GM23248 (cell line): ENCODE results near the gene SSNA1. TPM values are rescaled to one million over a fixed set of nuclear protein-coding genes. Genes with fewer than 3 reads are reported as not detected.

Experiments
- DNase-seq: peaks from one replicate; pipeline ENCODE4 v3.0.0-alpha.2; 2015
- H2AFZ ChIP-seq: fragments of 200-600 bp; sonication (generic); 2 replicates; pipeline ENCODE4 v1.6.1; 2016; ENCODE audit warnings: antibody characterized with exemption
- H3F3A ChIP-seq: fragments of 200-600 bp; sonication (generic); 2 replicates; pipeline ENCODE4 v1.6.1; 2016; ENCODE audit warnings: mild to moderate bottlenecking, antibody characterized with exemption, mixed run types; ENCODE audit not compliant: insufficient read depth
- H3K27ac ChIP-seq: fragments of 200-600 bp; sonication (generic); 2 replicates; pipeline ENCODE4 v1.5.1; 2016; ENCODE audit warnings: mild to moderate bottlenecking
- H3K27me3 ChIP-seq: fragments of 200-600 bp; sonication (generic); replicated peaks from 2 replicates; pipeline ENCODE4 v1.6.1; 2016; ENCODE audit warnings: mild to moderate bottlenecking; ENCODE audit not compliant: insufficient read depth
- H3K36me3 ChIP-seq: fragments of 200-600 bp; sonication (generic); 2 replicates; pipeline ENCODE4 v1.6.1; 2016; ENCODE audit warnings: low read depth, mild to moderate bottlenecking
- H3K4me1 ChIP-seq: fragments of 200-600 bp; sonication (generic); 2 replicates; pipeline ENCODE4 v1.6.1; 2016; ENCODE audit warnings: mild to moderate bottlenecking; ENCODE audit not compliant: insufficient read depth
- H3K4me2 ChIP-seq: fragments of 200-600 bp; sonication (generic); one replicate; pipeline ENCODE4 v1.6.1; 2016; ENCODE audit warnings: mild to moderate bottlenecking; ENCODE audit not compliant: unreplicated experiment
- H3K4me3 ChIP-seq: fragments of 200-600 bp; sonication (generic); 2 replicates; pipeline ENCODE4 v1.5.1; 2016; ENCODE audit warnings: mild to moderate bottlenecking
- H3K79me2 ChIP-seq: fragments of 200-600 bp; sonication (generic); 2 replicates; pipeline ENCODE4 v1.6.1; 2016; ENCODE audit warnings: mild to moderate bottlenecking; ENCODE audit not compliant: insufficient read depth
- H3K9ac ChIP-seq: fragments of 200-600 bp; sonication (generic); 2 replicates; pipeline ENCODE4 v1.6.1; 2016; ENCODE audit warnings: mild to moderate bottlenecking
- H3K9me2 ChIP-seq: fragments of 200-600 bp; sonication (generic); 2 replicates; pipeline ENCODE4 v1.6.1; 2016; ENCODE audit warnings: mixed run types, mild to moderate bottlenecking, moderate library complexity; ENCODE audit not compliant: insufficient read depth
- H3K9me3 ChIP-seq: fragments of 200-600 bp; sonication (generic); one replicate; pipeline ENCODE4 v1.6.1; 2017; ENCODE audit warnings: low read depth
- H4K20me1 ChIP-seq: fragments of 200-600 bp; sonication (generic); 2 replicates; pipeline ENCODE4 v1.6.0; 2016; ENCODE audit not compliant: insufficient read depth
- EZH2 ChIP-seq: fragments of 200-600 bp; sonication (generic); IDR thresholded peaks from 2 replicates; pipeline ENCODE4 v1.6.1; 2018; ENCODE audit warnings: antibody characterized with exemption, mild to moderate bottlenecking; ENCODE audit not compliant: insufficient read depth, poor library complexity, severe bottlenecking
- EZH2phosphoT487 ChIP-seq: fragments of 200-600 bp; sonication (generic); IDR thresholded peaks from 2 replicates; pipeline ENCODE4 v1.6.1; 2018; ENCODE audit warnings: antibody characterized with exemption, moderate library complexity, mild to moderate bottlenecking, low read depth; ENCODE audit not compliant: insufficient read depth
- WGBS, 2 experiments: methylation state at CpG; one replicate each; pipeline ENCODE4 v1.1.6; 2015 to 2017; ENCODE audit warnings: low lambda C conversion rate in 2 of 2, low coverage in 1 of 2; ENCODE audit errors: missing lambda C conversion rate in 2 of 2; 5-methylcytosine and 5-hydroxymethylcytosine counted together
- in situ Hi-C: fragments of 300-500 bp; cut with MboI; formaldehyde crosslinking; loops from 2 replicates; pipeline ENCODE4 v1.15.0; 2020
- polyA plus RNA-seq: library from polyadenylated mRNA; unstranded; fragments of >200 nt; fragmentation: Nextera tagmentation; extraction: Ambion mirVana; gene quantifications from 2 replicates; pipeline ENCODE4 v1.2.1, GENCODE V29; 2016
- total RNA-seq: library from RNA; depleted of rRNA; stranded (reverse); fragments of >200 nt; shearing (Covaris generic); gene quantifications from 2 replicates; pipeline ENCODE4 v1.2.3, GENCODE V29; 2014

Gene SSNA1
- total and polyA plus RNA-seq, 2 experiments from 2014 or later, result 93.1 to 105 TPM

DNA sequence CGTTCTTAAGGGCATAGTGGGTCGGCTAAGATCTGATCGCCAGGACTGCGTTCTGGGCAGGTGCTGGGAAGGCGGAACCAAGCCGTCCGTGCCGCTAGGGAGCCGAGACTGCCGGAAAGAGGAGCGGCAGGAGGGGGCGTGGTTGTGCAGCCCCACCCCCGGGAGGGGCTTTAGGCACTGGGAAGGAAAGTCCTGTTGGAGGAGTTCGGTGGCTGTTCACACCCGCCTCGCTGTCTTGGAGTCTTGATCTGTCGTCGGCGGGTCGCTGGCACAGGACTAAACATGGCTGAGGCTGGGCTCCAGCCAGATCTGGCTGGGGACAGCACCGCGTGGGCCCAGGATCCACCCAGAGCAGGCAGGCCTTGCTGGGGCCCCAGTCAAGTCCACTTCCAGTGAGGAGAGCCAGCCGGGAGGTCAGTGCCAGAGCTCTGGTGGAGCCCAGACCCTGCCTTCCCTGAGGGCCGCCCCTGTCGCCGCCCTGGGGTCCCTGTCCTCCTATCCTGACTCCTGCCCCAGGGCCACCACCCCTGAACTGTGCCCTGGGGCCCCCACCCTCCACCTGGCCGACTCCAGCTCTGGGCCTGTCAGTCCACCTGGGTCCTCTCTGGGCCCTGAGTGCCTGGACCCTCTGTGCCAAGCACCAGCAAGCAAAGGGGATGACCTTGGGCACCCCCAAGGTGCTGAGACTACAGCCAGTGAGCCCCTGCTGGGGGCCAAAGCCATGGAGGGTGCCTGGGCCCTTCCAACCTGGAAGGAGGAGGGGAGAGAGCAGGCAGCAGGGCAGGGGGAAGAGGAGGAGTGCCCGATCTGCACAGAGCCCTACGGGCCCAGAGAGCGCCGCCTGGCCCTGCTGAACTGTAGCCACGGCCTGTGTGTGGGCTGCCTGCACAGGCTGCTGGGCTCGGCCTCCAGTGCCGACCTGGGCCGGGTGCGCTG, 29.1 kb downstream of the SSNA1 start:
- 29 to 38% methylated on average over 32 to 34 of the region's 36 CpGs for WGBS, 2 experiments
- Histone ChIP-seq H3K79me2 (no peaks in the 10 kb centered on the region), H3K9ac (peak overlapping the region; percentile 17; the same call in 1 of the 2 replicates), H3K9me2 (no peaks in the 10 kb centered on the region), H3K36me3 (no peaks in the 10 kb centered on the region), H2AFZ (no peak overlapping the region), H4K20me1 (no peaks in the 10 kb centered on the region), H3K4me2 (peak overlapping the region; percentile 65), H3F3A (no peaks in the 10 kb centered on the region), H3K27ac (no peak overlapping the region), H3K4me3 (peak overlapping the region; percentile 46), H3K27me3 (no peaks in the 10 kb centered on the region), H3K9me3 (no peaks in the 10 kb centered on the region), H3K4me1 (peaks cover 13% of the 10 kb centered on the region)
- TF ChIP-seq EZH2, result no peak
- no peak for TF ChIP-seq EZH2phosphoT487
- peak; percentile 67 for DNase-seq
- in situ Hi-C loops, result loop anchor here (10.0 kb wide), 1 partner anchor 93 kb away; no protein-coding TSS in a partner anchor

DNA sequence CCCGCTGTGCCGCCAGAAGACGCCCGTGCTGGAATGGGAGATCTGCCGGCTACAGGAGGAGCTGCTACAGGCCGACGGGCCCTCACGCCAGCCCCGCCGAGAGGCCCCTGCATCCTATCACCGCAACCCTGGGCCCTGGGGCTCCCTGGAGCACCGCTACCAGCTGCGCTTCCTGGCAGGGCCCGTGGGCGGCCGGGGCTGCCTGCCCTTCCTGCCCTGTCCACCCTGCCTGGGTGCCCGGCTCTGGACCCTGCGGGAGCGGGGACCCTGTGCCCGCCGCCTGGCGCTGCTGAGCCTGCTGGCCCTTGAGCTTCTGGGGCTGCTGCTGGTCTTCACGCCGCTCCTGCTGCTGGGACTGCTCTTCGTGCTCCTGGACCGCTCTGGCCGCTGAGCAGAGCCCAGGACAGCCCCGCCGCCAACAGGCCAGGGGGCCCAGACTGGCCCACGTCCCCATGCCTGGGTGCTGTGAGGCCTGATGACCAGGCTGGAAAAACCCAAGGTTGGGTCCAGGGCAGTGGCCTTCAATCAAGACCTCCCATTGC, 29.8 kb downstream of the SSNA1 start:
- Histone ChIP-seq H3K9me3 (no peaks in the 10 kb centered on the region), H3K79me2 (no peaks in the 10 kb centered on the region), H3K27me3 (no peaks in the 10 kb centered on the region), H4K20me1 (no peaks in the 10 kb centered on the region), H3K4me2 (no peak overlapping the region), H3K9ac (no peak overlapping the region), H3K4me1 (peaks cover 13% of the 10 kb centered on the region), H3K36me3 (no peaks in the 10 kb centered on the region), H3K27ac (no peak overlapping the region), H3K4me3 (no peak overlapping the region), H3K9me2 (no peaks in the 10 kb centered on the region), H2AFZ (no peak overlapping the region), H3F3A (no peaks in the 10 kb centered on the region)
- in situ Hi-C loops, result loop anchor here (10.0 kb wide), 1 partner anchor 93 kb away; no protein-coding TSS in a partner anchor
- TF ChIP-seq EZH2phosphoT487 (no peak), EZH2 (no peak)
- WGBS, 2 experiments, result 85 to 89% methylated on average over 23 to 28 of the region's 30 CpGs
- DNase-seq, result no peak

DNA sequence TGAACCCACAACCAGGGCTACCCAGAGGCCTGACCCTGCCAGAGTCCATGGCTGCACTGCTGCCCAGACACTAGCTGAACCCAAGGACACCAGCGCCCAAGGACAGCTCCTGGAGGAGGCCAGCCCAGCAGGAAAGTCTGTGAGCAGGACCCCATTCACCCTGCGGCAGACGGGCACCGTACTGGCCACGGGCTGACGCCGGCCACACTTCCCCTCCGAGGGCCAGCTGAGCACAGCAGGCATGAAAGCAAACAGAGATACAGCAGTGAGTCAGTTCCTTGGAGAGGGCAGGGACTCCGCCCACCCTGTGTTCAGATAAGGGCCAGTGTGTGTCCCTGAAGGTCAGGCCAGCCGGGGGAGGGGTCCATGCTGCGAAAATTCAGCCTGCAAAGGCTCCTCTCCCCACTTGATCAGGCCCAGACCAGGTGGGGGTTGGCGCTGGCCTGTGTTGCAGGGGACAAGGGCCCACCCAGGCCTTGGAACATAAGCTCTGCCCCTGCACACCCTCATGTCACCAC, 30.3 kb downstream of the SSNA1 start:
- Histone ChIP-seq H3K4me1 (peaks cover 13% of the 10 kb centered on the region), H3K4me3 (no peak overlapping the region), H3K36me3 (no peaks in the 10 kb centered on the region), H3K9ac (no peak overlapping the region), H3K79me2 (no peaks in the 10 kb centered on the region), H2AFZ (no peak overlapping the region), H3K9me3 (no peaks in the 10 kb centered on the region), H3K4me2 (no peak overlapping the region), H4K20me1 (no peaks in the 10 kb centered on the region), H3F3A (no peaks in the 10 kb centered on the region), H3K27me3 (no peaks in the 10 kb centered on the region), H3K27ac (no peak overlapping the region), H3K9me2 (no peaks in the 10 kb centered on the region)
- TF ChIP-seq EZH2, result no peak
- DNase-seq, result peak; percentile 53
- in situ Hi-C loops, result loop anchor here (10.0 kb wide), 1 partner anchor 94 kb away; no protein-coding TSS in a partner anchor
- 75 to 85% methylated on average over 12 of the region's 12 CpGs for WGBS, 2 experiments

DNA sequence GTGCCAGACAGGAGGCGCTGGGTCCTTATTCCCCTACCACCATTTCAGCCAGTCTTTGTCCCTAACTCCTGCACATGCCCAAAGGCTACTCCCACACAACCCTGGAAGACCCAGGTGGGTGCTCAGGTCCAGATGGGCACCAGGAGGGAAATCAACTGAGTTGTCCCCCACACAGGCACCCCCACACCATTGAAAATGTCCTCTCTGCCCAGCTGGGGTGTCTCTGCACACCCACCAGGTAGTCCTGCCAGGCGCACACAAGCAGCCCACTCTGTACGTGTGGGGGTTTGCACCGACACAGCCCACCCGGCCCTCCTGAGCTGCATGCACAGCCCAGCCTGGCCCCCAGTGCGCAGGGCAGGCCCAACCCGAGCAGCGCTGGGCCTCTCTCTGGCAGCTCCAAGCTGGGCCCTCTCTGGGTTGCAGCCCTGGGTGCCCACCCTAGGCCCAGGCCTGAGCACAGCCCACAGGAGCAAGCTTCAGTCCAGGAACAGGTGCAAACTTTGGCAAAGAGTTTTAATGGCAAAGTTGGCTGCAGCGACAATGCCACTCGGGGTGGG, 31.4 kb downstream of the SSNA1 start:
- H3K9me2 ChIP-seq, result no peaks in the 10 kb centered on the region
- no peak overlapping the region for H3K9ac ChIP-seq
- H3K9me3 ChIP-seq, result no peaks in the 10 kb centered on the region
- H3K4me2 ChIP-seq, result no peak overlapping the region
- no peaks in the 10 kb centered on the region for H3K79me2 ChIP-seq
- WGBS, 2 experiments, result 95 to 98% methylated on average over 7 to 10 of the region's 10 CpGs
- no peak for DNase-seq
- TF ChIP-seq EZH2, result no peak
- TF ChIP-seq EZH2phosphoT487, result no peak
- H3F3A ChIP-seq, result no peaks in the 10 kb centered on the region
- no peak overlapping the region for H3K4me3 ChIP-seq
- H2AFZ ChIP-seq, result no peak overlapping the region
- no peaks in the 10 kb centered on the region for H3K36me3 ChIP-seq
- no peaks in the 10 kb centered on the region for H4K20me1 ChIP-seq
- no peak overlapping the region for H3K27ac ChIP-seq
- H3K27me3 ChIP-seq, result no peaks in the 10 kb centered on the region
- H3K4me1 ChIP-seq, result peaks cover 16% of the 10 kb centered on the region
- in situ Hi-C loops, result loop anchor here (10.0 kb wide), 1 partner anchor 95 kb away; no protein-coding TSS in a partner anchor
